HG03469 (cell line): ENCODE results near the gene LAMB1.

Source experiments
- ATAC-seq: cut with Tn5 transposase; IDR thresholded peaks from one replicate; pipeline ENCODE4 v1.9.1; 2021; ENCODE audit warnings: mild to moderate bottlenecking, moderate library complexity, moderate number of reproducible peaks; ENCODE audit not compliant: unreplicated experiment

Gene LAMB1

DNA sequence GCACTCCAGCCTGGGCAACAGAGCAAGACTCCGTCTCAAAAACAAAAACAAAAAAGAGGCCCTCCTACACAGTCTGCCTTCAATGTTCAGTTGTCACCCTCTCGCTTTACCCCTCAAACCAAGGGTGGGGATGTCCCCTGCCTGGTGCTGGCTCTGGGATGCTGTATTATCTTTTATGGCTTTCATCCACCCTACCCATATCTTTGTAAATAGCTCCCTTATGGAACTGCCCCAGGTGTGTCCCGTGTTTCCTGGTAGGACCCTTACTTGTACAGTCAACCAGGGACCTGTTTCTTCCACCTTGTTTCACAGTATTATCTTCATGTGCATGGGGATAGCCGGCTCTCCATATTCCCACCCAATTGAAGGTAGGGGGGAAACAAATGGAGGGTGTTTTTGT, 15.7 kb upstream of the LAMB1 start:
- ATAC-seq: no peak

DNA sequence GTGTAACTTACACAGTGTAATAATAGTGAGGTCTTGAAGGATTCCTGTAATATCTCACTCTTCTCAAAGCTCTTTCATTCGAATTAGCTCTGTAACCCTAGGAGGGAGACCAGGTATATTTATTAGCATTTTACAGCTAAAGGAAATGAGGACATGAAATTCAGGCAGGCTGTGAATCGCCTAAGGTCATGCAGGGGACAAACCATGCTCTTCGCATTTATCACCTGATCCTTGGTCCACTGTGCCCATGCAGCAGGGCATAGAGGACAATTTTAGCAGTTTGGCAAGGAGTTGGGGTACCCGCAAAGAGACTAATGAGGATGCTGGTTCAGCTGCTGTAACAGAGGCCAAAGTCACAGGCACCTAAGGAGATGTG, 14.8 kb upstream of the LAMB1 start:
- no peak for ATAC-seq

DNA sequence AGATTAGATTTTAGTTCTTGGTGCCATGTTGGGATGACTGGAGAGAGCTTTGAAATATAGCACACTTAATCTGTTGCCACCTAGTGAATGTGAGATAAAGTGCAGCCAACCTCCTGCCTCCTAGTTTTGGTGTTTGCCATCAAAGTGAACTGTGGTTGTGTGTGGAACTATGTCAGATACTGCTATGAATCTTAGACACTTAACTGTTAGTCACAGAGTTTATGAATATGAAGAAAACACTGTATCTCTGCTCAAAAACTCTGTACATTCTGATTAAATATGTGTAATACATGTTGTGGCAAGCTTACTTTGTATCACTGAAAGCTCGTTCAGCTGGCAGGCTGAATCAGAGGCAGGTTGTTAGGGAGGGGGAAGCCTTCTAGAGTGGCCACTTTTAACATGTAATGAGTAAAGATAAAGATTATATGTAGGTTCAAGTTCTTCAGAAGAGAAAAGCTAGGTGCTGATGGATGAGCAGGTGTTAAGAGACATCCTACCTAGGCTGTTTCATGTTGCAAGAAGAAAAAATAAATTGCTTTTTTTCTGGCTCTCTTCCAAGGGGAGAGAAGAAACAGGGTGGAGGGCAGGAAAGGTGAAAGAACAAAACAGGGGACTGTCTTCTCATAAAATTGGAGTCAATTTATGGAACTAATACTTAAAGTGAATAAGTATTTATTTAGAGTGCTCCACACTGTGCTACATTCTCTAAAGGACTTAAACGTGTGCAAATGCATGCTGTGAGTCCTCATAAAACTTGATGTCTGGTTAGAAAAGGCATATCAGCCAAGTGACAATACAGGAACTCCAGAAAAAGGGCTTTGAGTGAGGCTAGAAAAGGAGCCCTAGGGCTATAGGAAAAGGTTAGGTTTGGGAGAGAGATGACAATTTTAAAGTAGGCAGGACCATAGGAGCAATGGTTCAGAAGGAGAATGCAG, 14.1 kb upstream of the LAMB1 start:
- no peak for ATAC-seq

DNA sequence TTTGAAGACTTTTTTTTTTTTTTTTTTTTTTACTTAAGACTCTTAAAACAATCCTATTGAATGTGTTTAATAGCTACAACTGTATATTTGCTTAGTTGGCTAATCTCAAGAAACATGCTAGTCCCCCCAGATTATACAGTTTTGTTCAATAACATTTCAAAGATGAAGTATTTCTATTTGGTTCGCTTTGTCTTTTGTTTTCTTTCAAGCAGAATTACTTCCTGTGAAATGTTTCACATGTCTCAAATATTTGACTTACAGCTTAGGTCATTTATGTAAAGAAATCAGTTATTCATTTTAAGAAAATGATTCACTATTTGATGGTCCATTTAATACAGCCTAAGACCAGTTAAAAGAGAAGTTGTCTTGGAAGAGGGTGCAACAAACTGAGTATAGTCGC, 12.8 kb upstream of the LAMB1 start:
- no peak for ATAC-seq

DNA sequence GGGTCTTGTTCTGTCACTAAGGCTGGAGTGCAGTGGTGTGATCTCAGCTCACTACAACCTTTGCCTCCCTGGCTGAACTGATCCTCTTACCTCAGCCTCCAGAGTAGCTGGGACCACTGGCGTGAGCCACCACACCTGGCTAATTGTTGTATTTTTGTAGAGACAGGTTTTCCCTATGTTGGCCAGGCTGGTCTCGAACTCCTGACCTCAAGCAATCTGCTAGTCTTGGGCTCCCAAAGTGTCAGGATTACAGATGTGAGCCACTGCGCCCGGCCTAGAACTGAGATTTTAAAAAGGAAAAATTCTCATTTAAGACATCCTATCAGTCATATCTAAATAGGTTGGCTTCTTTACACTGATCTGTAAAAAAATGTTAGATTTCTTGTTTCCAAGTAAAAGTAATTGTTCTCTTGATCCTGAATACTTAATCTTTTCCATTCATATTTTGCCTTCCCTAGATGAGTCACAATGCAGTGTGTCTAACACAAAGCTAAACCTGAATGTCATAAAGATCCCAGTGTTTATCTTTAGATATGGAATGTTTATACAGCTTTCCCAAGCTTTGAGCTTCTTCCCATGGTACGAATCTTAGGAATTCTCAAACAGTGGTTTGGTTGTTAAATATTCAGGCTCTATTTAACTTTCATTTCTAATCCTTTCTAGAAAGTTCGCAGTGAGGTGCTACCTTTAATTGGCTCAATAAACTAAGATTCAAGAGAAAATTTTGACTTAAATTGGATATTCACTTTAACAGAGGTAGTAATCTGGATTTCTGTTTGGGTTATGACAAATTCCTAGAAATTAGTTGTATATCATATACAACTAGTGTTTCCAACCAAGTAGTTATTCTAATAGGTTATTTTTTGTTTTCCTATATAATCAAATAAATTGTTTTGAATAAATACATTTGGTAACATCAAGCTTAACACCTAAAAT, 12.1 kb upstream of the LAMB1 start:
- ATAC-seq: no peak

DNA sequence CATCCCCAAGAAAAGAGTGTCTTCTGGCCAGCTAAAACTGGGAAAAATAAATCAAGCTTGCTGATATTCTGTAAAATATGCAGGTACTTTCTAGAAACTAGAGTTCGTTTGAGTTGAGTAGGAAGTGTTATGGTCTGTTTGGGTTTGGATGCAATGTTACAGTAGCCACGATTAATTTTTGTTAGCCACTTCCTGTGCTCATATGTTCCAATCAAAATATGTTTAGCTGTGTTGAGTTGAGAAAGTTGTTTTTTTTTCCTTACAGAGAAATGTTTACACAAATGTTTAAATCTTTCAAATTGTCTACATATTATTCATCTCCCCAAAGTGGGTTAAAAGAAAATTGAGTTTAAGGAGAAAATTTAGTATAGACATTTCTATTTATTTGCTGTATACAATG, 11.3 kb upstream of the LAMB1 start:
- no peak for ATAC-seq

DNA sequence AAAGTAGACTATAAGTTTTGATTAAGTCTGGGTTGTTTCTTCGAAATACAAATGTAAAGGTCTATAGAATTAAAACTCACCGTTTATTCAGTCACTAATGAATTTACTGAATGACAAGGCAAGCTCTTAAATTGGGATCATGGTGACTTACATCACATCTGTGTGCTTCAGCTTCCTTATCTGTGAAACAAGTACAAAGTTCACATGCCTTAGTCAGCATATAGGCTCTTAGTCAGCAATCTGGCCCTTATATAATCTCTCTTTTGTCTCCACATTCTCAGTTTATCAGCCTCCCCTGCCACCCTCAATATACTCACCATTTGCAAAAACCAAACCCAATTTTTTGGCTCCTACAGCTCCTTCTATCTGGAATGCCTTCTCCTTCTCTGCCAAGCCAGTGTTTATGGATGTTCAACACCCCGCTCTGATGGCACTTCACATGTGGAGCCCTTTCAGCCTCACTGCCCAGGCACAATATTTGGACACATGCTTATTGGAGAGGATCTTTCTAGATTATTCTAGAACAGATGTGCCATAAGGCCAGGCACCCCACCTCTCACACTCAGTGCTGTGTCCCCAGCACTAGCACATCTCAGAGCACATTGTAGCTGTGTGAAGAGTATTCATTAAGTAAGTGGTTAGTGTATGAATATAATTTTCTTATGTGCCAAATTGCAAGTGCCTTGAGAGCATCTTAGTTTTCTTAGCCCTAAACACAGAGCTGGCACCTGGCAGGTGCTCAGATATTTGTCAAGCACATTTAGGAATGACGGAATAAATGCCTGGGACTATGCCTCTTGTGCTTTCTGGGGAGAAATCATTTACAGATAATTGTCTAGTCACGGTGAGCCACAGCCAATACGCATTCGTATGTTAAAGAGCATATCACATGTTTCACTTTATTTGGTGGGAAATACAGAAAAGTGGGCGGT, 9.8 kb upstream of the LAMB1 start:
- no peak for ATAC-seq

DNA sequence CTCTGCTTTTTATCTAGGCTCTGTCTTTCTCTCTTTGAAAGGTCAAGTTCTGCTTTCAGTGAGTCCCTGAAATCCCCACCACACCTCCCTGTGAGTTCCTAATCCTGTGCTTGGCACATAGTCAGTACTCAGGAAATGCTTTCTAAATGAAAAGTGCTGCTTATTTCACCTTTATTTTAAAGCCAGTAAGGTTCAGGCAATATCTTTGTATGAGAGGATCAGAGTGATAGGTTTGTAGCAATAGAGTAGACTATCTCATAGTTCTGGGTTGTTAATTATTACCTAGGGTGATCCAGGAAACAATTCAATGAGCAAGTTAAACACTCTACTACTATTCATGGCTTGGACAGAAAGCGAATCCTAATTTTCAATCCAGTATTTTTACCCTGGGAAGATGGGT, 7.4 kb upstream of the LAMB1 start:
- no peak for ATAC-seq

DNA sequence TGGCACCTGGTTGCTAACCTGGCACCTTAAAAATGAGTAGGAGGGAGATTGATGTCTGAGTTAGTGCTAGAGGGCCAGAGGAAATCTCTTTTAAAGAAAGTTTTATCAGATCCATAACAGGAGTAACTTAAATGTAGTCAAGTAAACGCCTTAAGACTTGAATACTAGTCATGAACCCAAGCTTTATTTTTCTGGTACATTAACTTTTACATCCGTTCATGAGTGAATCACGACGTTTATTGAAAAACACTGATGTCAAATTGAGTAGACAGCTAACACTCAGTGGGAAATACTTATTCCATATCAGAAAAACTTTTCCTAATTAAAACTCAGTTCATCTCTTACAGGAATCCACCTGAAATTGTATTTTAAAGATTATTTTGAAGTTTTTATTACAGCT, 6.9 kb upstream of the LAMB1 start:
- no peak for ATAC-seq

DNA sequence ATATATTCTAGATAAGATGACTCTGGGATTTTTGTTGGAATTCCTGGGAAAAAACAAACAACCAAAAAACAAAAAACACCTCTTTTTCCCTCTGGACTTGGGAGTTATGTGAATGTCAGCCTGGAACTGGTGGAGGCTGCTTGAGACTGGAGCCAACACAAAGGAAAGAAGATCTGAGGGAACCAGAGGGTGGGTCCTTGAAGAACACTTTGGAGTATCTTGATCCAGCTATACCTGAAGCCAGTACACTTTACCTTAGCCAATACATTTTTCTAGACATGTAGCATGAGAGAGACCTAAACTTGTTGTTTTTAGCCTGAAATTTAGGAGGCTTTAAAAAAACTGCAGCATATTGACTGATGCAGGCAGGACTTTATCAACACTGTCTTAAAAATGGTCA, 5.9 kb upstream of the LAMB1 start:
- ATAC-seq: no peak

DNA sequence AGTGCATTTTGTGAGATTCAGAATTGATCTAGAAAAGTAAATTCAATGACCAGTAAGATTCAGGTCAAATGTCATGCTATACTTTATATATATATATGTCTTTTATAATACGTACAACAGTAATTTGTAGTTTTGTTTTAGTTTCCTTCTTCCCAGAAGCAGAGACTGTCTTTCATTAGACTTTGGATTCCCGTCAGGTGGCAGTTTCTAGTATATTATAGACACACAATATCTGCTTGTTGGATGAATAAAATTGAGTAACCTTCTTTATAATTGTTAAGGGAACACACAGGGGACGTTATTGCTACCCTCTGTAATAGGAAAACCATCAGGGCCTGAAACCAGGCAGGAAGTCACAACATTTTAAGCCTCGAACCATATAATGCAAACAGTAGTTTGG, 5.3 kb upstream of the LAMB1 start:
- no peak for ATAC-seq

DNA sequence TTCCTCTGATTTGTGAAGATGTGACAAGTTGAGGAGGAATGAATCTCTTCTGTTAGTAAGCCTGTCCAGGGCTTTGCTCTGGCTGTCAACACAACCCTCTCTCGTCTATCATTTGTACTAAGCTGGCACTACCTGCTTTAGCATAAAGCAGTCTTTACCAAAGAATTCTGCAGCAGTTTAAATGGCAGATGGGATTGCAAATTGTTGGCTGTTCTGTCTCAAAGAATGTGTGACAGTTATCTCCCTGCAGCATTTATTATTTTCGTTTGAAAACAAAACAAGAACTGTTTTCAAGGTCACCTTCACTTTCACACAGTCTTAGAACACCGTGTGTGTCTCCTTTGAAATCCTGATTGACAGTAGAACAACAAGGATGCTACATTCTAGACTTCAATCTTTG, 4.8 kb upstream of the LAMB1 start:
- no peak for ATAC-seq

DNA sequence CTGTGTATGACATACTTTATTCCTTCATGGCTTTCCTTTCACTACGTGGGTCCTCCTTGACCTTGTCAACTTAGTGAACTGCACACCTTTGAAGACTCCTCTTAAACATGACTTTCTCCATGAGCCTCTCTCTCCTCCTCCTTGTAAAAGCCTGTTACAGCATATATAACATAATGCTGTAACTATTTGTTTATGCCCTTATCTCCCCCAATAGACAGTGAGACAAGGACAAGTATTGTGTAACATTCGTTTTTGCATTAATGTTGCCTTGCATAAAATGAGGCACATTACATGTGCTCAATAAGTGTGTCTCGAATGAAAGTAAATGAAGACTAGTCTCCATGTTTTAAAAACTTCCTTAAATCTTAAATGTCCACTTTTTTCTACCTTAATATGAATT, 4.3 kb upstream of the LAMB1 start:
- no peak for ATAC-seq

DNA sequence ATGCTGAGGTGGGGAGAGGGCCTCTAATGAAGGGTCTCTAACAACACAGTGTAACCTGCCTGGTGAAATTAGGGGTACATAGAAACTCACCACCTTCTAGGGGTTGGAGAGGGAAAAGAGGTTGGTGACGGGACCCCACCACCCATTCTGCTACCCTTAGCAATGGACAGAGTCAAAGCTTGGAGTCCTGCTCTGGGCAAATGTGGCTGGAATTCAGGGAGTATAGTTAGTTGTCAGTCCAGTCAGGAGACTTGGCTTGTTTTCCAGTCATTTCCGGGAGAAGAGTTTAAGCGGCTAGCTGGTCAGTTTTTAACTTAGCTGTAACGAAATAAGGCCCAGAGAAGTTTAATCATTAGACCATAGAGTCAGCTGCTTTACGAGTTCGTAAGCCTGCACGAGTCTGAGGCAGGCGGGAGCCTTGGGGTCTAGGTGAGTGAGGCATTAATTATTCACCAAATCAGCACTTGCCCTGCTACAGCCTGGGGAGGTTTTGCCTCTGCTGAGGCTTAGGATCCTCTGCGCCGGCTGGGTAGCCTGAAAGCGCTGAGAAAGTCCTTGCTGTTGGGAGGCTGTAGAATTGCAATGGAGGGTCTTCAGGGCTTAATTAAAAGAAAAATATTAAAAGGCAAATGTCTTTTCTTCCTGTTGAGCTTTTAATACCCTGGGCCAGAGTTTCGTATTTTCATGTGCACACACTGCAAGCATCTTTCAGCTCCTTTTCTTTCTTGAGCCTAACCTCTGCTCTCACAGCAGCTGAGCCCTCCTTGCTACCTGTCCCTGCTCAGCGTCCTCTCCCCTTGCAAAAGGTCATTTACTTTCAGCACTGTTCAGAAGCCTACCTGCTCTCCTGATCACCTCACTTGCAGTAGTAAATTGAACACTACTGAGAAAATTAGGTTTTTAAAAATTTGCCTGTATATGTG, 1.5 kb upstream of the LAMB1 start:
- ATAC-seq: no peak

DNA sequence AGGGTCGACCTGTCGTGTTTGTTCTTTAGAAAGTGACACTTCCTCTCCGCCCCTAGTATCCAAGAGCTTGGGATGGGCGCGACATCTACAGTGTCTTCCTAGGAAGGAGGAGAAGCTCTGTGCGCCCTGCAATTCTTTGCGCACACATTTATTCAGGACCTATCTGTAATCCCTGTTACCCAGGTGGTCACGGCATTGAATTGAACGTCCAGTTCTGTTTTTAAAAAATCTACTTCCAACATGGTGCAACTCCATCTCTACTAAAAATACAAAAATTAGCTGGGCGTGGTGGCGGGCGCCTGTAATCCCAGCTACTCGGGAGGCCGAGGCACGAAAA, 606 bp upstream of the LAMB1 start:
- no peak for ATAC-seq

DNA sequence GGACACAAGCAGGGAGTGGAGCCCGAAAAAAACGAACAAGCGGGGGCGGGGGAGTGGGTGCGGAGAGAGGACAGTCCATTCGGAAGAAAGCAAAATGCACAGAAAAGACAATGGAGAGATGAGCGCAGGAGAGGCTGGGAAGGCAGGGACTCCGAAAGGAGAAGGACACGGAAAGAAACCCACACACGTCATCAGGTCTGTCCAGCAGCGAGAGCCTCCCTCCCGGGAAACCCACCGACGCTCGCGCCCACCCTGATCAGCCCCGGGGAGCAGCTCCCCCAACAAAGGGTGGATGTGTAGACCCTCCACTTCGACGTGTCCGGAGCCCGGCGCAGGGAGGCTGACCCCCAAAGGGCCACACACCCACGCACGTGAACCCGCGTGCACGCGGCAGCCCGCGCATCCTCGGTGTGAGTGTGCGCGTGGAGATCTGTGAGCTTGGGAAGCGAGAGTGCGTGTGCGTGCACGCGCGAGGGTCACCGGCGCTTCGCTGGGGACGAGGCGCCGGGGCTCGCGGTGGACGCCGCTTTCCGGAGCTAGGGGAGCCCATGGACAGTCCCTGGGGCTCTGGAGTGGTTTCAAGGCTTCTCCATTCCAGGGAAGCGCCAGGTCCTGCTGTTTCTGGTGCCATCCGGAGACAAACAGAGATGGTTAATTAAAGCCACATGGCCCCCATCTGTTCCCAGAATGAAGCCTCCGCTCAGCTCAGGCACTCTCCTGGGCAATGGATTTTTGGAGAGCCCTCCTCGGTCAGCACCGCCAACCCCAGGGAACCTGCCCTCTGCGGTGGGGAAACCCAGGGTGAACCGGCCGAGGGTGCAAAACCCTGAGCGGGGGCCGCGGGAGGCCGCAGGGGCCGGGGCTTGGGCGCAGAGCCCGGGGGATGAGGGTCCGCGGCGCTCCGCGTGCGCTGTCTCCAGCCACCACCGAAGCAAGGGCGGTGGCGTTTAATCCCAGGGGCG, 916 bp downstream of the LAMB1 start:
- no peak for ATAC-seq

DNA sequence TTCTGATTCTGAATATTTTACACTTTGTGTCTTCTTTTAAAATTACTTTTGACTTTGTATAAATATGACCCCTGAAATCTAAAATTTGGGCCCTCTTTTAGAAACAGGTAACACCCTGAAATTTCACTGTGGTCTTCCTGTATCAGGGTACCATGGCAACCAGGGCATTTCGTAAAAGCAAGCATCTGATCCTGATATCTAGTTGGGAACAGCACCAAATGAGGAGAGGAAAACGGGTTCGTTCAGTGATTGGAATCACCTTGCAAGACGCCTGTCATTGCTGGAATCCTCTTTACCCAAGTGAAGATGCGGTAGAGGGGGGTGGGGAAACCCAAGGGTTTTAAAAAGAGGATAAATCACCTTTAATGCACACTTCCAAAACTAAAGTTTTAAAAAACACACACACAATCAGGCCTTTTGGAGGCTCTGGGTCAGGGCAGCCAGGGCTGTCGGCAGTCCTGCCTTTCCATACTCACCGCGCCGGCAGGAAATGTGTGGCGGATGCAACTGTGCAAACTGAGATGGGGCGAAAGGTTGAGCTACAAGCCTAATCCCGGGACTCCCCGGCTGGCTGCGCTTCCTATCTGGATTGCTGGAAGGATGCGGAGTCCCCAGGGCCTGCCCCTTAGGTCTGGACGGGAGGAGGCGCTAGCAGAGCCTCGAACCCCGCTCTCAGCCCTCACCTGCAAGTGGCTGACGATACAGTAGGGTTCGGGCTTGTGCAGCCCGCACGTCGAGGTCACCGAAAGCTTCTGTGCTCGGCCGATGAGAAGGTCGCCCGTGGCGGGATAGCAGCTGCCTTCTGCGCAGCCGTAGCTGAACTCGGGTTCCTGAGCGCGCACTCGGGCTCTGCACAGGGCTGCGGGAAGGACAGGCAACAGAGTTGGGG, 1.8 kb downstream of the LAMB1 start:
- no peak for ATAC-seq
